Subcutaneous adipose tissue (tissue), 4 donors: ENCODE data around the gene CDC27. TPM values are rescaled to one million over a fixed set of nuclear protein-coding genes. Genes with fewer than 3 reads are reported as not detected.

Experiments
- CTCF ChIP-seq: fragments of 450-650 bp; IDR thresholded peaks from one replicate; pipeline ENCODE4 v1.5.1; 2016; ENCODE audit warnings: low read depth, mild to moderate bottlenecking, control low read depth, antibody characterized with exemption, moderate library complexity
- total RNA-seq, 4 donors: library from RNA; depleted of rRNA; stranded (reverse); fragments of >200 nt; gene quantifications; one replicate each; pipeline ENCODE4 v1.1.0, GENCODE V29; 2016

CDC27 gene
- total RNA-seq, 4 donors from 2014 or later, result 62.5 to 129 (median 71.8) TPM

- no peak for TF ChIP-seq CTCF
These were observed 89.6 kb downstream of the CDC27 start for GRCh38 chr17:47099451-47099986.

GRCh38 chr17:47096343-47096742 is 92.8 kb downstream of the CDC27 start:
- no peak for TF ChIP-seq CTCF

- no peak for TF ChIP-seq CTCF
These were observed 93.8 kb downstream of the CDC27 start for GRCh38 chr17:47095268-47095667.

GRCh38 chr17:47087093-47087492 is 102.0 kb downstream of the CDC27 start:
- no peak for TF ChIP-seq CTCF

- no peak for TF ChIP-seq CTCF
These were observed 103.4 kb downstream of the CDC27 start for GRCh38 chr17:47085736-47086135.

- TF ChIP-seq CTCF, result no peak
These were observed 110.3 kb downstream of the CDC27 start for GRCh38 chr17:47078801-47079200.

- TF ChIP-seq CTCF, result no peak
These were observed 111.5 kb downstream of the CDC27 start for GRCh38 chr17:47077576-47077975.
